Kidney epithelial cell (primary cell): ENCODE data around the gene TENM4. TPM values are rescaled to one million over a fixed set of nuclear protein-coding genes. Genes with fewer than 3 reads are reported as not detected.

Source experiments
- DNase-seq: peaks from one replicate; pipeline ENCODE4 v3.0.0-alpha.2; 2010; ENCODE audit warnings: low read depth
- H3K27me3 ChIP-seq: 2 replicates; pipeline ENCODE4 v1.6.0; 2011; ENCODE audit warnings: low read length; ENCODE audit not compliant: control insufficient read depth, insufficient read depth
- H3K36me3 ChIP-seq: 2 replicates; pipeline ENCODE4 v1.5.1; 2011; ENCODE audit warnings: low read length; ENCODE audit not compliant: control insufficient read depth, insufficient read depth
- H3K4me3 ChIP-seq: 2 replicates; pipeline ENCODE4 v1.5.1; 2011; ENCODE audit warnings: low read depth, mild to moderate bottlenecking, control low read depth, low read length
- CTCF ChIP-seq: IDR thresholded peaks from 2 replicates; pipeline ENCODE4 v1.5.1; 2011; ENCODE audit warnings: mild to moderate bottlenecking, moderate library complexity, low read length, control low read depth, inconsistent platforms; ENCODE audit not compliant: insufficient read depth, poor library complexity, severe bottlenecking
- total RNA-seq: library from RNA; depleted of rRNA; stranded (reverse); fragments of >200 nt; gene quantifications from 2 replicates; pipeline ENCODE4 v1.2.3, GENCODE V29; 2015

The TENM4 gene
- total RNA-seq, 1 donor from 2014 or later: 35.3 TPM

- TF ChIP-seq CTCF: no peak
- DNase-seq: no peak
- H3K4me3 ChIP-seq: no peak overlapping the region
- no peaks in the 10 kb centered on the region for H3K27me3 ChIP-seq
- no peaks in the 10 kb centered on the region for H3K36me3 ChIP-seq
Measured at GRCh38 chr11:79083352-79083751, 357.5 kb downstream of the TENM4 start.

GRCh38 chr11:79082907-79083306 lies 357.9 kb downstream of the TENM4 start:
- Histone ChIP-seq H3K36me3 (no peaks in the 10 kb centered on the region), H3K4me3 (no peak overlapping the region), H3K27me3 (no peaks in the 10 kb centered on the region)
- no peak for TF ChIP-seq CTCF
- no peak for DNase-seq

GRCh38 chr11:79082280-79082679 lies 358.6 kb downstream of the TENM4 start:
- Histone ChIP-seq H3K4me3 (no peak overlapping the region), H3K36me3 (no peaks in the 10 kb centered on the region), H3K27me3 (no peaks in the 10 kb centered on the region)
- DNase-seq: no peak
- no peak for TF ChIP-seq CTCF

- DNase-seq: peak; percentile 94
- H3K27me3 ChIP-seq: no peaks in the 10 kb centered on the region
- H3K36me3 ChIP-seq: no peaks in the 10 kb centered on the region
- no peak for TF ChIP-seq CTCF
- no peak overlapping the region for H3K4me3 ChIP-seq
Measured at GRCh38 chr11:79081471-79082031, 359.3 kb downstream of the TENM4 start.

- DNase-seq: no peak
- Histone ChIP-seq H3K36me3 (no peaks in the 10 kb centered on the region), H3K27me3 (no peaks in the 10 kb centered on the region), H3K4me3 (no peak overlapping the region)
- TF ChIP-seq CTCF: no peak
Measured at GRCh38 chr11:79080551-79080950, 360.3 kb downstream of the TENM4 start.

DNA sequence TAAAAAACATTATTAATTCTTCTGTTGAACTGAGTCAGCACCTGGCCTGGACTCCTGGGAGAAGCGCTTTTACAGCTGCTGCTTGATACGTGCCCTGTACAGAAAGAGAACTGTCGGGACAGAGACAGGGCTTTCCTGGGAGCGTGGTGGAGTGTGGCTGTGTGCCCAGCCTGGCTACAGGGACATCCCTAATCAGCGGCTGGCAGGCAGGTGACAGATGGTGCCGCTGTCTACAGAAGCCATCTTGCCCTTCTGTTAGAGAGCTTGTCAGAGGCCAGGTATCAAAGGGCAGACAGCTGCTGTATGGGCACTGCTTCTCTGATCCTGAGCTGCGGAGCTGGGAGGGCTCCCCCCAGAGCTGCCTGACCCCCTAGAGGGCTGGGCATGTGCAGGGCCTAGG lies 361.8 kb downstream of the TENM4 start:
- Histone ChIP-seq H3K27me3 (no peaks in the 10 kb centered on the region), H3K36me3 (no peaks in the 10 kb centered on the region), H3K4me3 (no peak overlapping the region)
- TF ChIP-seq CTCF: no peak
- DNase-seq: no peak
